ENCODE results near the gene KRTAP10-11.
A peak's percentile ranks its signal among the peaks of the same experiment; 100 is the strongest.
"Not testable (repeated sequence)": the region's sequence is repeated elsewhere in the genome, so short reads cannot be mapped to it uniquely, and the experiment has no call there.

Gene KRTAP10-11

GRCh38 chr21:44667612-44668011 lies 21.4 kb downstream of the KRTAP10-11 start:
- no peak for DNase-seq

GRCh38 chr21:44670642-44671432 lies 24.6 kb downstream of the KRTAP10-11 start:
- DNase-seq: no peak

GRCh38 chr21:44671911-44672310 lies 25.7 kb downstream of the KRTAP10-11 start:
- no peak for DNase-seq

GRCh38 chr21:44677881-44678280 lies 31.7 kb downstream of the KRTAP10-11 start:
- DNase-seq: no peak

- no peak for DNase-seq
These were observed 34.9 kb downstream of the KRTAP10-11 start for GRCh38 chr21:44681152-44681551.

GRCh38 chr21:44681861-44682579 lies 35.8 kb downstream of the KRTAP10-11 start, which contains the start of gene KRTAP12-1:
Gene KRTAP12-1 (minus strand): TSS chr21:44682163. CDS start chr21:44682123, 40 bp downstream.
- peak; percentile 4 for DNase-seq

GRCh38 chr21:44682580-44683151 lies 36.5 kb downstream of the KRTAP10-11 start:
- no peak for DNase-seq

- no peak for DNase-seq
These were observed 37.9 kb downstream of the KRTAP10-11 start for GRCh38 chr21:44684077-44684476.

GRCh38 chr21:44684483-44684882 lies 38.3 kb downstream of the KRTAP10-11 start:
- DNase-seq: no peak

GRCh38 chr21:44685050-44685449 lies 38.8 kb downstream of the KRTAP10-11 start:
- DNase-seq: not testable (repeated sequence)

GRCh38 chr21:44686000-44686781 lies 40.0 kb downstream of the KRTAP10-11 start:
- DNase-seq: no peak

- no peak for DNase-seq
These were observed 40.8 kb downstream of the KRTAP10-11 start for GRCh38 chr21:44686843-44687561.

GRCh38 chr21:44687671-44688070 lies 41.5 kb downstream of the KRTAP10-11 start:
- no peak for DNase-seq

GRCh38 chr21:44689740-44690139 lies 43.5 kb downstream of the KRTAP10-11 start:
- DNase-seq: not testable (repeated sequence)

- no peak for DNase-seq
These were observed 45.5 kb downstream of the KRTAP10-11 start for GRCh38 chr21:44691686-44692085.

GRCh38 chr21:44692798-44693512 lies 46.7 kb downstream of the KRTAP10-11 start:
- no peak for DNase-seq

GRCh38 chr21:44694776-44695175 lies 48.6 kb downstream of the KRTAP10-11 start:
- no peak for DNase-seq

- DNase-seq: no peak
These were observed 49.0 kb downstream of the KRTAP10-11 start for GRCh38 chr21:44695184-44695583.

GRCh38 chr21:44695641-44696040 lies 49.4 kb downstream of the KRTAP10-11 start:
- DNase-seq: no peak

GRCh38 chr21:44696572-44696971 lies 50.4 kb downstream of the KRTAP10-11 start:
- no peak for DNase-seq

All from NCI-H774 (cell line).